NCI-H187 treated with DMSO at 0.1 percent for 48 hours (cell line): ENCODE measurements around the gene SLC2A6.

Source experiments
- DNase-seq: peaks from one replicate; lab custom pipeline; 2025; lab: John Stamatoyannopoulos, UW

The SLC2A6 gene

GRCh38 chr9:133496861-133497842 is 18.3 kb upstream of the SLC2A6 start:
- no peak for DNase-seq

- DNase-seq: no peak
These were observed 16.7 kb upstream of the SLC2A6 start for GRCh38 chr9:133495327-133496293.

GRCh38 chr9:133494636-133495326 is 15.9 kb upstream of the SLC2A6 start:
- DNase-seq: no peak

- DNase-seq: no peak
These were observed 15.1 kb upstream of the SLC2A6 start for GRCh38 chr9:133493845-133494540.

- no peak for DNase-seq
These were observed 14.5 kb upstream of the SLC2A6 start for GRCh38 chr9:133493428-133493827.

- no peak for DNase-seq
These were observed 13.4 kb upstream of the SLC2A6 start for GRCh38 chr9:133492061-133493021.

GRCh38 chr9:133491656-133491925 is 12.7 kb upstream of the SLC2A6 start:
- no peak for DNase-seq

GRCh38 chr9:133490865-133491655 is 12.2 kb upstream of the SLC2A6 start:
- no peak for DNase-seq

GRCh38 chr9:133490201-133490681 is 11.3 kb upstream of the SLC2A6 start:
- no peak for DNase-seq

- no peak for DNase-seq
These were observed 10.6 kb upstream of the SLC2A6 start for GRCh38 chr9:133489253-133490190.

- no peak for DNase-seq
These were observed 9.9 kb upstream of the SLC2A6 start for GRCh38 chr9:133488686-133489252.

- no peak for DNase-seq
These were observed 8.4 kb upstream of the SLC2A6 start for GRCh38 chr9:133487331-133487725.

- DNase-seq: no peak
These were observed 6.8 kb upstream of the SLC2A6 start for GRCh38 chr9:133485531-133486260.

GRCh38 chr9:133484671-133485437 is 6.0 kb upstream of the SLC2A6 start:
- no peak for DNase-seq

- no peak for DNase-seq
These were observed 4.7 kb upstream of the SLC2A6 start for GRCh38 chr9:133483611-133484010.
